ENCODE data around the gene TP53TG5.

Gene TP53TG5

GRCh38 chr20:45378191-45378590 lies at the start of gene TP53TG5:
TSS of gene TP53TG5 (minus strand) at chr20:45378325. CDS start at chr20:45378236, 89 bp downstream.
- DNase-seq (ENCODE audit: low read depth, low spot score): no peak
- no peak for TF ChIP-seq POLR2AphosphoS5 (IDR thresholded peaks at IDR 0.05; ENCODE audit: borderline replicate concordance, low read depth, low read length)
- no peak for TF ChIP-seq EZH2 (IDR thresholded peaks at IDR 0.05)
- TF ChIP-seq FOXP2 (optimal IDR thresholded peaks at IDR 0.05; ENCODE audit: control extremely low read depth, extremely low read length, insufficient read depth): no peak
- H3K27ac ChIP-seq: no peak within 1 kb of the TSS

DNA sequence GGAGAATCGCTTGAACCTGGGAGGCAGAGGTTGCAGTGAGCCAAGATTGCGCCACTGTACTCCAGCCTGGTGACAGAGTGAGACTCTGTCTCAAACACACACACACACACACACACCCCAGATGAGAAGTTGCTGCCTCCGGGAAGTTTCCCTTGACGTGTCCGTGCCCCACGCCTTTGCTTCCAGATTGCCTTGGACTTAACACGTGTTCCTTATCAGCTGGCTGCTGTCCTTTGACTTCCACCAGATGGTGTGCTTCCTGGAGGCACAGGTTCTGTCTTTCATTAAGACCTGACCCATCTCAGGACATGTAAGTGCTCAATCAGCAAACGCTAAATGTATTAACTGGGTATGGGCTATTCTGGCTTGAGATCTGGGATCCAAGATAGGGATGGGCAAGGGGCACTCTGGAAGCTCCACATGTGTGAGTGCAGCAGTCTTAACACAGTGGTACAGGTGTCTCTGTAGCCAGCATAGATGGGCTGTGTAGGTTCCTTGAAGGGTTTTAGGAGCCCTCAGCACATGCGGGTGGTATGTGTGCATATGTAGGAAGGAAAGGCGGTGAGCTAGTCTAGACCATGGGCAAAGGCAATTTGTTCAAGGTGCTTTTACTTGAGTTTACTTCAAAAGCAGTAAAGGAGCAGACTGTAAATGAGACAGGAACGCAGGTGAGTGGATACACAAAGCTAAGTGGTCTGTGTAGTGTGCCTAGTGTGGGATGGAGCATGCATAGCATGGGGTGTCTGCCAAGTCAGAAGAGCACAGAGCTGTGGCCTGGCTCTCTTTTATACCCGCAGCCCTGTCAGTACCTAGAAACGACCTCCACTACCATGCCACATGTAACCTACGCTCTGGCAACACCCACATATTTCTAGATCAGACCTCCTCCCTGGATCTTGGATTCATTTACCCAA lies 49.4 kb upstream of the TP53TG5 start:
- peaks cover 24% of the 10 kb centered on the region for H3K36me3 ChIP-seq (ENCODE audit: insufficient read depth, low read length)

More at GRCh38 chr20:45378191-45378590, at the start of gene TP53TG5:
- Histone ChIP-seq H3K9me3 (ENCODE audit: low read depth, low read length) (no peaks in the 10 kb centered on the region), H3K4me3 (no peak within 1 kb of the TSS), H3K36me3 (ENCODE audit: insufficient read depth, low read length) (no peaks in the 10 kb centered on the region), H3K9ac (ENCODE audit: insufficient read length) (no peak within 1 kb of the TSS)

GRCh38 chr20:45426320-45427016 lies 48.3 kb upstream of the TP53TG5 start:
- Histone ChIP-seq H3K27ac (peak overlapping the region; percentile 9; the same call in 1 of the 2 replicates), H3K9ac (ENCODE audit: insufficient read length) (no peak overlapping the region), H3K36me3 (ENCODE audit: insufficient read depth, low read length) (peaks cover 32% of the 10 kb centered on the region), H3K4me3 (no peak overlapping the region), H3K9me3 (ENCODE audit: low read depth, low read length) (no peaks in the 10 kb centered on the region)
- no peak for DNase-seq (ENCODE audit: low read depth, low spot score)
- TF ChIP-seq FOXP2 (optimal IDR thresholded peaks at IDR 0.05; ENCODE audit: control extremely low read depth, extremely low read length, insufficient read depth): no peak
- no peak for TF ChIP-seq EZH2 (IDR thresholded peaks at IDR 0.05)
- TF ChIP-seq POLR2AphosphoS5 (IDR thresholded peaks at IDR 0.05; ENCODE audit: borderline replicate concordance, low read depth, low read length): no peak

More for the DNA sequence above, 49.4 kb upstream of the TP53TG5 start:
- TF ChIP-seq FOXP2 (optimal IDR thresholded peaks at IDR 0.05; ENCODE audit: control extremely low read depth, extremely low read length, insufficient read depth): no peak
- no peak for TF ChIP-seq EZH2 (IDR thresholded peaks at IDR 0.05)
- TF ChIP-seq POLR2AphosphoS5 (IDR thresholded peaks at IDR 0.05; ENCODE audit: borderline replicate concordance, low read depth, low read length): no peak
- Histone ChIP-seq H3K27ac (no peak overlapping the region), H3K9ac (ENCODE audit: insufficient read length) (no peak overlapping the region), H3K4me3 (no peak overlapping the region), H3K9me3 (ENCODE audit: low read depth, low read length) (no peaks in the 10 kb centered on the region)
- no peak for DNase-seq (ENCODE audit: low read depth, low spot score)

- Histone ChIP-seq H3K36me3 (ENCODE audit: insufficient read depth, low read length) (peaks cover 41% of the 10 kb centered on the region), H3K4me3 (no peak overlapping the region), H3K9me3 (ENCODE audit: low read depth, low read length) (no peaks in the 10 kb centered on the region), H3K27ac (no peak overlapping the region), H3K9ac (ENCODE audit: insufficient read length) (no peak overlapping the region)
- no peak for TF ChIP-seq EZH2 (IDR thresholded peaks at IDR 0.05)
- TF ChIP-seq FOXP2 (optimal IDR thresholded peaks at IDR 0.05; ENCODE audit: control extremely low read depth, extremely low read length, insufficient read depth): no peak
- no peak for TF ChIP-seq POLR2AphosphoS5 (IDR thresholded peaks at IDR 0.05; ENCODE audit: borderline replicate concordance, low read depth, low read length)
- DNase-seq (ENCODE audit: low read depth, low spot score): no peak
These were observed 47.4 kb upstream of the TP53TG5 start for GRCh38 chr20:45425561-45425960.

DNA sequence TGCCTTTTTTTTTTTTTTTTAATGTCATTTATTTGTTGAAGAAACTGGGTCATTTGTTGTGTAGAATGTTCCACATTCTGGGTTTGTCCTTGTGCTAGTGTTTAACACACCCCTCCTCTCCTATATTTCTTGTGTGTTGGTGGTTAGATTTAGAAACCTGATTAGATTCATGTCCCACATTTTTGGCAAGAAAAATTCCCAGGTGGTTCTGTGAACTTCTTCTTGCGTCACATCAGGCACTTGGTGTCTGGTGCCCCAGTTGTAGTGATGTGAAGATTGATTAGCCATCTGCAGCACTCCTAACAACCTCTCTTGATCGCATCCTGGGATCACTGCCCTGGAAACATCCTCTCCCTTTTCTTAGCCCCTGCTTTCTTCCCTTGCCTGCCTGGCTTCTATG lies 45.6 kb upstream of the TP53TG5 start:
- peaks cover 58% of the 10 kb centered on the region for H3K36me3 ChIP-seq (ENCODE audit: insufficient read depth, low read length)
- H3K4me3 ChIP-seq: no peak overlapping the region
- H3K9ac ChIP-seq (ENCODE audit: insufficient read length): no peak overlapping the region
- no peak overlapping the region for H3K27ac ChIP-seq
- no peaks in the 10 kb centered on the region for H3K9me3 ChIP-seq (ENCODE audit: low read depth, low read length)
- no peak for DNase-seq (ENCODE audit: low read depth, low spot score)
- TF ChIP-seq EZH2 (IDR thresholded peaks at IDR 0.05) (no peak), FOXP2 (optimal IDR thresholded peaks at IDR 0.05; ENCODE audit: control extremely low read depth, extremely low read length, insufficient read depth) (no peak), POLR2AphosphoS5 (IDR thresholded peaks at IDR 0.05; ENCODE audit: borderline replicate concordance, low read depth, low read length) (no peak)

GRCh38 chr20:45420125-45420524 lies 42.0 kb upstream of the TP53TG5 start:
- H3K36me3 ChIP-seq (ENCODE audit: insufficient read depth, low read length): peaks cover 53% of the 10 kb centered on the region
- no peak overlapping the region for H3K9ac ChIP-seq (ENCODE audit: insufficient read length)
- H3K27ac ChIP-seq: no peak overlapping the region
- H3K9me3 ChIP-seq (ENCODE audit: low read depth, low read length): no peaks in the 10 kb centered on the region
- H3K4me3 ChIP-seq: no peak overlapping the region
- no peak for DNase-seq (ENCODE audit: low read depth, low spot score)
- TF ChIP-seq EZH2 (IDR thresholded peaks at IDR 0.05): no peak
- no peak for TF ChIP-seq FOXP2 (optimal IDR thresholded peaks at IDR 0.05; ENCODE audit: control extremely low read depth, extremely low read length, insufficient read depth)
- TF ChIP-seq POLR2AphosphoS5 (IDR thresholded peaks at IDR 0.05; ENCODE audit: borderline replicate concordance, low read depth, low read length): no peak

- TF ChIP-seq EZH2 (IDR thresholded peaks at IDR 0.05) (no peak), FOXP2 (optimal IDR thresholded peaks at IDR 0.05; ENCODE audit: control extremely low read depth, extremely low read length, insufficient read depth) (no peak), POLR2AphosphoS5 (IDR thresholded peaks at IDR 0.05; ENCODE audit: borderline replicate concordance, low read depth, low read length) (no peak)
- Histone ChIP-seq H3K9me3 (ENCODE audit: low read depth, low read length) (no peaks in the 10 kb centered on the region), H3K4me3 (no peak overlapping the region), H3K9ac (ENCODE audit: insufficient read length) (no peak overlapping the region), H3K36me3 (ENCODE audit: insufficient read depth, low read length) (peaks cover 50% of the 10 kb centered on the region), H3K27ac (no peak overlapping the region)
- no peak for DNase-seq (ENCODE audit: low read depth, low spot score)
These were observed 41.3 kb upstream of the TP53TG5 start for GRCh38 chr20:45419188-45420091.
